RPMI8226 (cell line): Measurements from ENCODE around the gene MMP3.

Source experiments
- DNase-seq: peaks from one replicate; pipeline ENCODE4 v3.0.0-alpha.2; 2015

MMP3 gene

DNA sequence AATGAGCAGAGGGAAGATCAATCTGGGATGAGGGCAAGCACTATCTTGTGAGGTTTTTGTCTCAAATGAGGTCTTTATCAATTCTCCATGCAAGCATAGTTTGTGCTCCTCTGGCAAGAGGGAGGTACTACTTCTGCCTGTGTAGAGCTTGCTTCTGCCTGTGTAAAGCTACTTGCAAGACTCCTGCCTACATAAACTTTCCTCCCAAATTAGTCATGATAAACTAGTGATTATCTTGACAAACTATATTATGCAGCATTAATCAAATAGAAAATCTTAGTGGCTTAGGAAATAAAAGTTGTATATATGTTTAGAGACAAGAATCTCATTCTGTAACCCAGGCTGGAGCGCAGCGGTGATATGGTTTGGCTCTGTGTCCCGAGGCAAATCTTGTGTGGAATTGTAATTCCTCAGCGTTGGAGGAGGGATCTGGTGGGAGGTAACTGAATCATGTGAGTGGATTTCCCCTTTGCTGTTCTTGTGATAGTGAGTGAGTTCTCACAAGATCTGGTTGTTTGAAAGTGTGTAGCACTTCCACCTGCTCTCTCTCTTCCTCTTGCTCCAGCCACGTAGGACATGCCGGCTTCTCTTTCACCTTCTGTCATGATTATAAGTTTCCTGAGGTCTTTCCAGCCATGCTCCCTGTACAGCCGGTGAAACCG, 54.9 kb downstream of the MMP3 start:
- DNase-seq = no peak
